NCI-H526 treated with DMSO at 0.1 percent for 48 hours (cell line): Measurements from ENCODE around the gene AGBL2.
"Not testable (repeated sequence)": the region's sequence is repeated elsewhere in the genome, so short reads cannot be mapped to it uniquely, and the experiment has no call there.

Source experiments
- DNase-seq: peaks from one replicate; lab custom pipeline; 2025; lab: John Stamatoyannopoulos, UW

AGBL2 gene

DNA sequence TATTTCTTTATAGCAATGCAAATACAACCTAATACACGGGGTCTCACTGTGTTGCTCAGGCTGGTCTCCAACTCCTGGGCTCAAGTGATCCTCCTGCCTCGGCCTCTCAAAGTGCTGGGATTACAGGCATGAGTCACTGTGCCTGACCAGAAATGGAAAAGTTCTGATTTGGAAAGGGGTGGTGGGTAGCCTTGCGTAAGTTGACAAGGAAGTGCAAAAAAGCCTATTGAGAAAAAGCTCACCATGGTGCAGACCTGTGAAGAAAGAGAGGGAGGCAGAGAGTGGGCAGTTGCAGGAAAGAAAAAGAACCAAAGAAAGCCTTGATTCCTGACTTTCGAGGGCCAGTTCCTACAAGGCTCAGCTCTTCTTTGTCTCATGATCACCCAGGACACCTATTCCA lies 27.1 kb downstream of the AGBL2 start:
- no peak for DNase-seq

DNA sequence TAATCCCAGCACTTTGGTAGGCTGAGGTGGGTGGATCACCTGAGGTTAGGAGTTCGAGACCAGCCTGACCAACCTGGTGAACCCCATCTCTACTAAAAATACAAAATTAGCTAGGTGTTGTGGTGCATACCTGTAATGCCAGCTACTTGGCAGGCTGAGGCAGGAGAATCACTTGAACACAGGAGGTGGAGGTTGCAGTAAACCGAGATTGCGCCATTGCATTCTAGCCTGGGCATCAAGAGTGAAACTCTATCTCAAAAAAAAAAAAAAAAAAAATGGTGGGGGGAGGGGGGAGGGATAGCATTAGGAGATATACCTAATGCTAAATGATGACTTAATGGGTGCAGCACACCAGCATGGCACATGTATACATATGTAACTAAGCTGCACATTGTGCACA lies 28.5 kb downstream of the AGBL2 start:
- not testable (repeated sequence) for DNase-seq

DNA sequence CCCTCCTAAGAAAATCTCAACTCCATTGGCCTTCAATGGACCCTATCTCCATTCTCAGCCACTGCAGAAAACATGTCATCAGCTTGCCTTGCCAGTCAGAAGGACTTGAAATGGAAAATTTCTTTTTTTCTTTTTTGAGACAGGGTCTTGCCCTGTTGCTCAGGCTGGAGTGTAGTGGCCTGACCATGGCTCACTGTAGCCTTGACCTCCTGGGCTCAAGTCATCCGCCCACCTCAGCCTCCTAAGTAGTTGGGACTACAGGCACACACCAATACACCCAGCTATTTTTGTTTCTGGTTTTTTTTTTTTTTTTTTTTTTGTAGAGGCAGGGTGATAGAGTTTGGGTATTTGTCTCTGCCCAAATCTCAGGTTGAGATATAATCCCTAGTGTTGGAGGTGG lies 29.0 kb downstream of the AGBL2 start:
- no peak for DNase-seq

DNA sequence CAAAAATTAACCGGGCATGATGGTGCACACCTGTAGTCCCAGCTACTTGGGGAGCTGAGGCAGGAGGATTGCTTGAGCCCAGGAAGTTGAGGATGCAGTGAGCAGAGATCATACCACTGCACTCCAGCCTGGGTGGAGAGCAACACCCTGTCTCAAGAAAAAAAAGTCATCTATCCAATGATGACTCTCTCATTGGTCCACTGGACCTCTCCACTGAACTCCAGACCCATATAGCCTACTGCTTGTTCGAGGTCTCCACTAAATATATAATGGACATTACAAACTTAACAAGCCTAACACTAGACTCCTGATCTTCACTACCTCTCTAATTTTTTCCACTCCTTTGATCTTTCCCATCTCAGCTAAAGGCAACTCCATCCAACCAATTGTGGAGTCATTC lies 39.3 kb downstream of the AGBL2 start:
- DNase-seq, result no peak

DNA sequence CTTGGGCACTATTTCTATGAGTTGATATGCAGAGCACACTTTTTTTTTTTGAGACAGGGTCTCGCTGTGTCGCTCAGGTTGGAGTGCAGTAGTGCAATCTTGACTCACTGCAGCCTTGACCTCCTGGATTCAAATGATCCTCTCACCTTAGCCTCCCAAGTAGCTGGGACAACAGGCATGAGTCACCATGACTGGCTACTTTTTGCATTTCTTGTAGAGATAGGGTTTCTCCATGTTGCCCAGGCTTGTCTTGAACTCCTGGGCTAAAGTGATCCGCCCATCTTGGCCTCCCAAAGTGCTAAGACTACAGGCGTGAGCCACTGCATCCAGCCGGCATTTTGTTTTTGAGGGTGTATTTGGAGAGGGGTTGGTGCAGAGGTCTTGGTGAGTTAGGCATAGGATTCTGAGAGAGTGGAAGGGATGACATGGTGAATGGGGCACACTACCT lies 42.9 kb downstream of the AGBL2 start:
- DNase-seq, result no peak

DNA sequence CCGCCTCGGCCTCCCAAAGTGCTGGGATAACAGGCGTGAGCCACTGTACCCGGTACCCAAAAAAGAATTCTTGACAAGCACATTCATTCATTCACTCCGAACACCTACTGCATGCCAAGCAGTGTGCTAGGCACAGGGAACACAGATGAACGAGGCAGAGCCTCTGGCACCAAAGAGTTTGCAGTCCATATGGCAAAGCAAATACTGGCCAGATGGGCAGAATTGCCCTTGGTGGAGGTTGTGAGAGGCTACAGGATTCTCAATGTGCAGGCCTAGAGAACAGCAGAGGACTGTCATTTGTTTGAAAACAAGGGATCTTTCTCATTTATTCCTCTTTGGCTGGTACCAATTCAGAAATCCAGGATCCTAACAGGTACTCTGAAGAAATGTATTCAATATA lies 45.3 kb downstream of the AGBL2 start:
- no peak for DNase-seq

DNA sequence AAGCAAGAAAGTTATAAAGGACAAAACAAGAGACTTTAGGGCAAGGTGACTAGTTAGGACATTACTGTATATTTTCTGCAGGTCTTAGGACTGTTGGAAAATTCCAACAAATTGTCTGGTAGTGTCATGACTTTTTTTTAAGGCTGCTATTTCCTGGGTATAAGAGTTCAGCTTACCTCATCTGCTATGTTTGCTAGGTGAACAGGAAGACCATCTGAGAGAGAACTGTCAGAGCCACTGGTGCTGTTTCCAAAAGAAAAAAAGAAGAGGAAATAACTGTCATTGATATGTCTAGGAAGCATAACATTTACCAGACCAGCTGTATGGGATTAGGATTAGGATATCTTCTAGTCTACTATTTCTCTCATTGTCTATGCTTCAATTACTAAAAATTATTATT lies 46.5 kb downstream of the AGBL2 start:
- DNase-seq, result no peak

DNA sequence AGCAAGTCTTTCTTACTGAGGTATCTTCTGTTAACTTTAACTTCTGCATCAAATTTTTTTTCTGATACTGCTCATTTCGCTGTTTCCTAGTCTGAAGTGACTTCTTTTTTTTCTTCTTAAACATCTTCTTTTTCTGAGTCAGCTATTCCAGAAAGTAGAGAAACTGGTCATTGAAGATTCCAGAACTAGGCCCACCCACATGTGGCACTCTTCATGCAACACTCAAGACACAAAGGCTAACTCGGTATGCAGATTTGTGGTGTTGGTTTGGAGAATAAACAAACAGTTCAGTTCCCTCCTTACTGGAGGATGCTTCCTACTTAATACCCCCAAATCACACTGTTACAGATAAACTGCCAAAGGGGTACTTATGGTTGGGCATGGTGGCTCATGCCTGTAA lies 47.6 kb downstream of the AGBL2 start:
- no peak for DNase-seq

DNA sequence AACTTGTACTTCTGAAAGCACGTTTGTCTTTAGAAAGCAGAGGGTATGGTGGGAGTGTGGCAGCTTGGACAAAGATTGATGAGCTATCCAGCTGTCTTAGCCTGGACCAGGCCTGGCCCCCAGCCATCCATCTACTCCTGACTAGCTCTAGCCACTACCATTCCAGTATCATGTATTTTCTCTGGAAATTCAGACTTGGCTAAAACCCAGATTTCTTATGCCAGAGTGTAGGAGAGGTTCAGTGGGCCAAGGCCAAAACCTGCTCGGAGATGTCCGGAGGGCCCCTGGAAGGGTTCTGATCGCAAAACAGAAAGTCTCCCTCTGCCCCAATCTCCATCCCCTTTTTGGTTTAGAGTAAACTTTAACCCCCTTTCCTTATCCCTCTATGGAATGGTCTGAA lies 48.0 kb downstream of the AGBL2 start:
- no peak for DNase-seq

DNA sequence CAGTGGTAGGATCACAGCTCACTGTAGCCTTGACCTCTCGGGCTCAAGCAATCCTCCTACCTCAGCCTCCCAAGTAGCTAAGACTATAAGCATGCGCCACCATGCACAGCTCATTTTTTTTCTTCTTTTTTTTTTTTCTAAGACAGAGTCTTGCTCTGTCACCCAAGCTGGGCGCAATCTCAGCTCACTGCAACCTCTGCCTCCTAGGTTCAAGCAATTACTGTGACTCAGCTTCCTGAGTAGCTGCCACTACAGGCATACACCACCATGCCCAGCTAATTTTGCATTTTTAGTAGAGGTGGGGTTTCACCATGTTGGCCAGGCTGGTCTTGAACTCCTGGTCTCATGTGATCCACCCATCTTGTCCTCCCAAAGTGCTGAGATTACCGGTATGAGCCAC lies 50.2 kb downstream of the AGBL2 start:
- DNase-seq, result not testable (repeated sequence)

DNA sequence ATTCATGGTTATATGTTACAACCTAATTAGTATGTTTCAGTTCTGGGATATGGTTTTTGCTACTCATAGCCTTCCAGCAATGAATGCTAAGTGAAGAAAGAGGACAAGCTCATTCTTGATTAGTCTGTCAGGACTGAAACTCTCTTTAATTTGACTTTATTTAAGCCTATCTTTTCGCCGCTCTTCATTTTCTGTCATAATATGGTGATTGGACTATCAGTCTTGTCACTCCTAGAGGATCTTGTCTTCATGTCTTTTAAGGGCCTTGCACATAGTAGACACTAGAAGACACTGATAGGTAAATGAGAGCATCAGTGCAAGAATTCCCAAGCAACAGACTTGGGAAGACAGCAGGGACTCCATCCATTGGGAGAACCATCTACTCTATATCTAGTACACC lies 53.9 kb downstream of the AGBL2 start:
- no peak for DNase-seq

DNA sequence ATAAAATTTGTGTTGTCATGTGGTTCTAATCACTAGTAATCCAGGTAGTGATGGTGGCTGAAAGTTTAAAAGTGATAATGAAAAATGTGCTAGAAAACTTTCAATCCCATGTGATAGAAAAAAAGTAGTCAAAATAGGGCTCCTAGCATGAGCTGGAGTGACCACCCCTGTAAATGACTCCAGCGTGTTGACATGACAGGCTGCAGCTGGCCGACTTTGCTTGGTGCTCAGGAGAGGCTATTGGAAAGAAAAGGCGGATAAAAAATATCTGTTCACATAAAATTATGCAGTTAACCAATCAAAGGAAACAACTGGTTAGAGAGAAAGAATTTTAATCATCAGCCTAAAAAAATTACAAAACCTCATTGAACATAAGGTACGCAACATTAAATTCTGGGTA lies 55.9 kb downstream of the AGBL2 start:
- DNase-seq, result no peak

DNA sequence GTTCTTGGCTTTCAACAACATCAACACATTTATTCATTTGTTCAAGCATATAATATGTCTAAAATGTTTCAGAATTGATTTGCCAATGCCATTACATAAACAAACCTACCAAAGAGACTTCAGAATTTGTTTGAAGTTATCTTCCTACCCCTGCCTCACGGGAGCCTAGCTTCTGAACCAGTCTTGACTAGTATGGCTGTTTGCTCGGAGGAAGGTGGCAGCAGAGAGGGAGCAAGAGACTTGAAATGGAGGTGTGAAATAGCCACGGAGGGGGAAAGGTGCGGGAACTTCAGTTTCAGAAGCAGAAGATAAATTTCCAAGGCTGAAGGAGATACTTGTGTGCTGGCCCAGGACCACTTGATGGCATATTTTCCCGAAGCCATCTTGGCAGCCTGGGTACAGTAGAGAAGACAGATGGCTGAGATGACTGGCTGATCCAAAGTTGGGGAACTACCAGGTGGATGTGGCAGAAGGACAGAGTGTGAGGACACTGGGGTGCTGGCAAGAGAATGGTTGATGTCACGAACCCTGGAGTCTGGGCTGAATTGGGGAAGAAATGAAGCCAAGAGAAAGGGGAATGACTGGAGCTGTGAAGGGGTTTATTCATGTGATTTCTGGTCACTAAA lies 58.8 kb downstream of the AGBL2 start:
- no peak for DNase-seq

DNA sequence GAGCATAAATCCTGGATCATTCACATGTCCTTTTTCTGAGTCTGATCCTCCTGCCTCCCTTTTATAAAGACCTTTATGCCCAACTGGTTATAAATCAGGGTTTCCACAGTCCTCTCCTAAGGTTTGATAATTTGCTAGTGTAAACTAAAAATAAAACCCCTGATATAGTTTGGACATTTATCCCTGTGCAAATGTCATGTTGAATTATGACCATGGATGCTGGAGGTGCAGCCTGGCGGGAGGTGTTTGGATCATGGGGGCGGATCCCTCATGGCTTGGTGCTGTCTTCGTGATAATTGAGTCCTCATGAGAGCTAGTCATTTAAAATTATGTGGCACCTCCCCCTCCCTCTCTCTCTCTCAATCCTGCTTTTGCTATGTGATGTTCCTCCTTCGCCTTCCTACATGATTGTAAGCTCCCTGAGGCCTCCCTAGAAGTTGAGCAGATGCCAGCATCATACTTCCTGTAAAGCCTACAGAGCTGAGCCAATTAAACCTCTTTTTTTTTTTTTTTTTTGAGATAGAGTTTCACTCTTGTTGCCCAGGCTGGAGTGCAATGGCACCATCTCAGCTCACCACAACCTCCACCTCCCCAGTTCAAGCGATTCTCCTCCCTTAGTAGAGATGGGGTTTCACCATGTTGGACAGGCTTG lies 63.2 kb downstream of the AGBL2 start:
- no peak for DNase-seq

DNA sequence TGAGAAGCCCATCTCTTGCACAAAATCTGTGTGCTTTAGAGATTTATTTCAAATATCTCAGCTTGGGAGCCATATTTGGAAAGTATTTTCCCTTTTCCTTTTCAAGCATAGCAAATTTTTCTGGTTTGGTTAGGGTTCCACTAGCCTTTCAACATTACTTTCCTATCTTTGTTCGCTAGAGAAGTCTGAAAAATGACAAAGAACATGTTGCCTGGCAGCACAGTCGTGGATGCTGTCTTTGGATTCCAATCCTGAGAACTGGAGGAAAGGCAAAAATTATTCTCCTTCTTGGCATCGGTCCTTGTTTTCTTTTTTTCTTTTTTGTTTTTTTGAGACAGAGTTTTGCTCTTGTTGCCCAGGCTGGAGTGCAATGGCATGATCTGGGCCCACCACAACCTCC lies 65.9 kb downstream of the AGBL2 start:
- no peak for DNase-seq

DNA sequence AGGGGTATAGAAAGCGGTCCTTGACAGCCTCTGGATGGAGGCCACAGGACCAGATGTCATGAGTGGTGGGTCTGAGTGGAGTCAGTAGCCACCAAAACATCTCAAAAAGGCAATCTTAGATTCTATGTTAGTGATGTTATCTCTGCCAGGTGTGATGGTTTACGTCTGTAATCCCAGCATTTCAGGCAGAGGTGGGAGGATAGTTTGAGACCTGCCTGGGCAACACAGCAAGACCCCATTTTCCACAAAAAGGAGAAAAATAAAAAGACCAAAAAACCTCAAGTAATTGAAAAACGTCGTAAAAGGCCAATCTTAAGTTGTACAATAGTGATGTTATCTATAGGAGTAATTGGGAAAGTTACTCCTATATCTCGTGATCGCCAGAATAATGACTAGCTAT lies 69.2 kb downstream of the AGBL2 start:
- no peak for DNase-seq

DNA sequence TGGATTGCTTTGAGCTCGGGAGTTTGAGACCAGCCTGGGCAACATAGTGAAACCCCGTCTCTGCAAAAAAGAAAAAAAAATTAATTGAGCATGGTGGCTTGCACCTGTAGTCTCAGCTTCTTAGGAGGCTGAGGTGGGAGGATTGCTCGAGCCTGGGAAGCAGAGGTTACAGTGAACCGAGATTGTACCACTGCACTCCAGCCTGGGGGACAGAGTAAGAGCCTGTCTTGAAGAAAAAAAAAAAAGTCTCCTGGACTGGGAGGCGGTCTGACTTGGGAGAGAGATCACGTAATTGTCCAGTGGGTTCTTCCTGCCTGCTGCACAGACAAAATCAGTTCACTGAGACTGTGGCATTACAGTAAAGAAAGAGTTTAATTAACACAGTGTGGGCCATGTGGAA lies 69.7 kb downstream of the AGBL2 start:
- DNase-seq, result no peak

DNA sequence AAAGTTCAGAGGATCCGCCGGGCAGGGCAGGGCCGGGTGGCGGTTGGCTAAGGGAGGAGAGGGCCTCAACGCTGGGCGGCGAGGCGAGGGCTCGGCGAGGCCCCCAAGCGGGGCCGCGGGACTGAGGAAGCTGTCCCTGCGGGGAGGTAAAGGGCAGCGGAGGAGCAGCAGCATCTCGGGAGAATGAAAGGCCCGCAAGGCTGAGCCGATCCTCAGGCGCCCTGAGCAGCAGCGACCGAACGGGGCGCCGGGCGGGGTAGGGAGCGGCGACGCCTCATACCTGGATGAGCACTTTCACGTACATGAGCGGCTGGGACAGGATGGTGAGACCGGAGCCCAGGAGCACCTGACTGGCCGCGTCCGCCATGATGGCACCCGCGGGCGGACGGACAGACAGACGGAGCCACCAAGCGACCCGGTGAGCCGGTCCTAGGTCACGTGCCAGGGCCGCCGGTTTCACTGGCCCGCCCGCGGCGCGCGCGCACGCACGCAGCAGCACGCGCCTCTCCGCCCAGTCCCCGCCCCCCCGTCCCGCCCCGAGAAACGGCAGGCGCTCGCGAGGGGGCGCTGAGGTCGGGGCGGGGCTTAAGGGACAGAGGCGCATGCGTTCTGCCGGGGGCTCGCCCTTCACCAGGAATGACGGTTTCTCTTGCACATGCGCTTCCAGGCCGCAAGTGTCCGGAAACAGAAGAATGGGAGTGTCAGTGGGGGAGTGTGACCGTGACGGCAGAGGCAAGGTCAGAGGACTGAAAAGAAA lies 72.9 kb downstream of the AGBL2 start, which contains the start of gene MTCH2:
Gene MTCH2, minus strand, starts transcription at position 461 of the 757 bp plus-strand sequence. Its CDS starts 94 bp downstream, at position 367.
- DNase-seq, result peak; percentile 97

DNA sequence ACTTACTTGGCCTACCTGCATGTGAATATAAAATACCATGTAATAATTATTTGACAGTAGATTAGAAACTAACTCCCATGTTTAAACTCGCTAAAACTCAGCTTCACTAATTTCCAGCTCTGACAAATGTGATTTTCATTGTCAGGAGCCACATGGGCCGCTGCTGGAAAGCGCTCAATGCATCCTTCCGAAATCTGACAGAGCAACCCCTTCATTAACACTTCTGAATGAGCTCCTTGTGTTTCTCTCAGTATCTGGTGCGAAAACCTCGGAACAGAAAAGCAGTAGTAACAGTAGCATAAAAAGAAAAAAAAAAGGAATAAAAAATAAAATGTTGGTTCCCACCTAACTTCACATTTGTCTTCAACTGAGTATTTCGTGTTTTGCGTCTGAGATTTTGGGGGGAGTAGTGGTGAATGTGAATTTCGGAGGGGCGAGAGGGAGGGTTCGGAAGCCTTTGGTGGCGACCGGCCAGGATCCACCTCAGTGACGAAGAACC lies 73.5 kb downstream of the AGBL2 start:
- no peak for DNase-seq

DNA sequence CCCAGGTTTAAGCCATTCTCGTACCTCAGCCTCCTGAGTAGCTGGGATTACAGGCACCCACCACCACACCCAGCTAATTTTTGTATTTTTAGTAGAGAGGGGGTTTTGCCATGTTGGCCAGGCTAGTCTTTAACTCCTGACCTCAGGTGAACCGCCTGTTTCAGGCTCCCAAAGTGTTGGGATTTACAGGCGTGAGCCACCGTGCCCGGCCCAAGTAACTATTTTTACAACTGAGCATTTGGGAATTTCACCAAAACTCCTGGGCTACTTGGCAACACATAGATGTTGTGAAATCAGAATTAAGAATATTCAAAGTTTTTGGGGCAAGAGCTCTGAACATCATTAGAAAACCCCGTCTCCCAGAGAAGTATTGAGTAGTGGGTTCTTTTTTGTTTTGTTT lies 74.7 kb downstream of the AGBL2 start:
- DNase-seq, result not testable (repeated sequence)

DNA sequence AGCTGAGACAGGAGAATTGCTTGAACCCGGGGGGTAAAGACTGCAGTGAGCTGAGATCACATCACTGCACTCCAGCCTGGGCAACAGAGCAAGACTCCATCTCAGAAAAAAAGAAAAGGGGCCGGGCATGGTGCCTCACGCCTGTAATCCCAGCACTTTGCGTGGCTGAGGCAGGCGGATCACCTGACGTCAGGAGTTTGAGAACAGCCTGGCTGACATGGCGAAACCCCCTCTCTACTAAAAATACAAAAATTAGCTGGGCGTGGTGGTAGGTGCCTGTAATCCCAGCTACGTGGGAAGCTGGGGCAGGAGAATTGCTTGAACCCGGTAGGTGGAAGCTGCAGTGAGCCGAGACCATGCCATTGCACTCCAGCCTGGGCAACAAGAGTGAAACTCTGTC lies 78.8 kb downstream of the AGBL2 start:
- DNase-seq, result not testable (repeated sequence)

DNA sequence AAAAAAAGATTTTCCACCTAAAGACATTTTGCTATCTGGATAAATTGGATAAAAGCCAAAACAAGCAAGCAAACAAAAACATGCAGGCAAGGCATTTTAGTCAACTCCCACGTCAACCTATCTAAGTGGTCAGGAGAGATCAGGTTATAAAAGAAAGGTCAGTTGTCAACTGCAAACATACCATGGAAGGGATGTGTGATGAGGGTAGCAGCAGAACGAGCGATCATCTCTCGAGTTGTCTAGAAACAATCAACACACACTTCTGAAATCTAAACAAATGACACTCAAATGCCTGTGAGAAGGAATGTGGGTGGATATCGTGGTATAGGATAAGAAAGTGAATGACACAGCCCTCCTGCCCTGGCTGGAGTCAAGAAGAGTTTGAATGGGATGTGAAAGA lies 83.7 kb downstream of the AGBL2 start:
- no peak for DNase-seq

DNA sequence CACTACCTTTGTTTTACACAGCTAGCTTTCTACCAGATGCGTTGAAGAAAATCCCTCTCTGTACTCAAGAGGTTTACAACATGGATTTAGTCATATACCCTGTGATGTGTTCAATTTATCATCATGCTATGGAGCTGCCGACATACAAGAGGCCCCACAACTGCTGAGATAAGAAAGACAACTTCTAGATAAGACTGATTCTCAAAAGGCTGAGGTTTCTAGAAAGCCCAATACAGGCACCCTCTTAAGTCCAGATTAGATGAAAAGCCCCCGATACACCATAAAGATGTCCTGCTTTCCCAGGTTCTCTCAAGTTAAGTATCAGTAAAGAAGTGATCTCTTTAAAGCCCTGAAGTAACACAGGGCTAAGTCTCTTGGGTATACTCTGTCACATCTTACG lies 87.1 kb downstream of the AGBL2 start:
- DNase-seq, result no peak
